Ovary (tissue), 9 donors: ENCODE results near the gene DHRS9. TPM values are rescaled to one million over a fixed set of nuclear protein-coding genes. Genes with fewer than 3 reads are reported as not detected.

Source experiments
- DNase-seq, 5 donors: peaks; one replicate each; pipeline ENCODE4 v3.0.0-alpha.2; 2019 to 2020
- H3K27ac ChIP-seq, 2 donors: fragments of 200-600 bp; one replicate each; pipeline versions ENCODE4 v1.5.1 to v1.8.0; 2019 to 2022
- H3K27me3 ChIP-seq: fragments of 200-600 bp; one replicate; pipeline ENCODE4 v1.8.0; 2022
- H3K36me3 ChIP-seq: fragments of 200-600 bp; sonication (generic); one replicate; pipeline ENCODE4 v1.5.1; 2019
- H3K4me1 ChIP-seq: one replicate; pipeline ENCODE4 v1.8.1; 2013; ENCODE audit warnings: mild to moderate bottlenecking, moderate library complexity; ENCODE audit not compliant: insufficient read depth
- H3K4me3 ChIP-seq: fragments of 200-600 bp; sonication (generic); one replicate; pipeline ENCODE4 v1.5.1; 2017
- H3K9me3 ChIP-seq, 2 donors: fragments of 200-600 bp in 1 of 2; sonication (generic) in 1 of 2; one replicate each; pipeline versions ENCODE4 v1.5.1 to v1.8.1; 2013 to 2019; ENCODE audit warnings: mild to moderate bottlenecking in 1 of 2, moderate library complexity in 1 of 2
- EP300 ChIP-seq: sonication (generic); formaldehyde crosslinking; IDR thresholded peaks from one replicate; pipeline ENCODE4 v1.6.1; 2017; ENCODE audit warnings: antibody characterized with exemption
- POLR2A ChIP-seq: fragments of 450-650 bp; IDR thresholded peaks from one replicate; pipeline ENCODE4 v1.6.1; 2017; ENCODE audit warnings: antibody characterized with exemption, mild to moderate bottlenecking, moderate library complexity
- WGBS, 3 donors: extraction: QIAGEN DNeasy Blood & Tissue Kit in 1 of 3; methylation state at CpG; one replicate each; pipeline versions ENCODE4 v1.1.5 to v1.1.7; 2013 to 2017; 5-methylcytosine and 5-hydroxymethylcytosine counted together
- intact Hi-C, 4 donors: fragments of 100-400 bp; cut with DNase I; formaldehyde crosslinking; loops; one replicate each; pipeline versions ENCODE4 v1.11.0 to v1.15.1; 2022 to 2023
- polyA plus RNA-seq, 2 donors: library from polyadenylated mRNA; stranded (reverse); fragments of 200-250 nt in 1 of 2; fragments of 350-450 nt in 1 of 2; fragmentation: Illumina TruSeq in 1 of 2; extraction: RNeasy Lipid Tissue Mini Kit (QIAGEN cat#74804) in 1 of 2; gene quantifications; one replicate each; pipeline ENCODE4 v1.2.3, GENCODE V29; 2013 to 2014
- total RNA-seq, 7 donors: library from RNA; depleted of rRNA in 2 of 7; stranded (reverse); fragments of >200 nt in 2 of 7; fragmentation: NEBNext Ultra II Directional in 3 of 7; extraction: Animal tissue kit (Norgen Biotek cat#: 25700) in 3 of 7; gene quantifications; one replicate each; pipeline versions ENCODE4 v1.1.0 to v1.2.4, GENCODE V29; 2016 to 2023
- TF ChIP-seq, protein P1 (sequence below), 3 donors: fragments of 450-650 bp in 2 of 3; fragments of 200-600 bp in 1 of 3; IDR thresholded peaks; one replicate each; pipeline versions ENCODE4 v1.5.1 to v1.8.0; 2016 to 2022; ENCODE audit warnings: antibody characterized with exemption in 3 of 3, mild to moderate bottlenecking in 1 of 3
- donor health status: DM: no; HTN: no; CAD: no; lungs with moderate emphysema.
- donor health status: DM: no; HTN: no; CAD: no.
- donor health status: Bipolar disorder and iron deficiency.
- donor health status: DM: yes; HTN: yes; CAD: no.
- donor health status: DM: no; HTN: no; CAD: no.
- donor health status: DM: yes; HTN: yes; CAD: no.

DHRS9 gene
- total and polyA plus RNA-seq, 9 donors = 0.23 to 19.5 (median 0.37) TPM; not detected in 1

DNA sequence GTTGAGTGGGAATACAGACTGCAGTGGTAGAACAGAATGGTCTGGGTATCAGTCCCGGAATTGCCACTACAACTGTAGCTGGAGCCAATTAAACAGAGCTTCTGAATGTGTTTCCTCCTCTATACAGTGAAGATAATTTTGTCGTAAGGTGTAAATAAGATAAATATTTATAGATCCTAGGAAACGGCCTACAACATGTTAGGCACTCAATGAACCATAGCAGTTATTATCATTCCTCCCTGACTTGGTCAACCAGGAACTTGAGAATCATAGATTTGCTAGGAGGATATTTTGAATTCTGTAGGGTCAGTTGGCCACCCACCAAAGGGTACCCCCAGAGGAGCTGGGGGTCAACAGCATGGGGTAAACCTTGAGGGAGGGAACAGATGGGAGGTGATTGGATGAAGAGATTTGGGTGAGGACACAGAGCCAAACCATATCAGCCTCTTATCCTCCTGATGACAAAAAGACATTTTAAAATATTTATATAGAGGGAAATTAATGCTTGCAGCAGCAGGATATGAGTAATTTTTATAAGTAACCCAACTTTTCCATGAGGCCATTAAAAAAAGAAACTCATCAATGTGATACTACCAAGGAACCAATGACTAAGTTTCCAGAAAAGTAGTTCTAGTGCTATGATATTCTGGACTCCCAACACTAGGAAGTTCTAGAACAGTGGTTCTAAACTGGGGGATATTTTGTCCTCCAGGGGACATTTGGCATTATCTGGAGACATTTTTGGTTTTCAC is 4.0 kb downstream of the DHRS9 start:
- Histone ChIP-seq H3K4me1 (no peaks in the 10 kb centered on the region), H3K27me3 (no peaks in the 10 kb centered on the region), H3K4me3 (no peak overlapping the region), H3K9me3 (no peaks in the 10 kb centered on the region), H3K36me3 (no peaks in the 10 kb centered on the region), H3K27ac (no peak overlapping the region)
- TF ChIP-seq, protein P1, sequence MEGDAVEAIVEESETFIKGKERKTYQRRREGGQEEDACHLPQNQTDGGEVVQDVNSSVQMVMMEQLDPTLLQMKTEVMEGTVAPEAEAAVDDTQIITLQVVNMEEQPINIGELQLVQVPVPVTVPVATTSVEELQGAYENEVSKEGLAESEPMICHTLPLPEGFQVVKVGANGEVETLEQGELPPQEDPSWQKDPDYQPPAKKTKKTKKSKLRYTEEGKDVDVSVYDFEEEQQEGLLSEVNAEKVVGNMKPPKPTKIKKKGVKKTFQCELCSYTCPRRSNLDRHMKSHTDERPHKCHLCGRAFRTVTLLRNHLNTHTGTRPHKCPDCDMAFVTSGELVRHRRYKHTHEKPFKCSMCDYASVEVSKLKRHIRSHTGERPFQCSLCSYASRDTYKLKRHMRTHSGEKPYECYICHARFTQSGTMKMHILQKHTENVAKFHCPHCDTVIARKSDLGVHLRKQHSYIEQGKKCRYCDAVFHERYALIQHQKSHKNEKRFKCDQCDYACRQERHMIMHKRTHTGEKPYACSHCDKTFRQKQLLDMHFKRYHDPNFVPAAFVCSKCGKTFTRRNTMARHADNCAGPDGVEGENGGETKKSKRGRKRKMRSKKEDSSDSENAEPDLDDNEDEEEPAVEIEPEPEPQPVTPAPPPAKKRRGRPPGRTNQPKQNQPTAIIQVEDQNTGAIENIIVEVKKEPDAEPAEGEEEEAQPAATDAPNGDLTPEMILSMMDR (IDR thresholded peaks at IDR 0.05) = no peak
- no peak for TF ChIP-seq EP300
- no peak for TF ChIP-seq POLR2A
- DNase-seq = no peak
- WGBS, 3 donors = 68 to 93% (median 89%) methylated on average over 3 of the region's 3 CpGs
- intact Hi-C loops = no loop called here

DNA sequence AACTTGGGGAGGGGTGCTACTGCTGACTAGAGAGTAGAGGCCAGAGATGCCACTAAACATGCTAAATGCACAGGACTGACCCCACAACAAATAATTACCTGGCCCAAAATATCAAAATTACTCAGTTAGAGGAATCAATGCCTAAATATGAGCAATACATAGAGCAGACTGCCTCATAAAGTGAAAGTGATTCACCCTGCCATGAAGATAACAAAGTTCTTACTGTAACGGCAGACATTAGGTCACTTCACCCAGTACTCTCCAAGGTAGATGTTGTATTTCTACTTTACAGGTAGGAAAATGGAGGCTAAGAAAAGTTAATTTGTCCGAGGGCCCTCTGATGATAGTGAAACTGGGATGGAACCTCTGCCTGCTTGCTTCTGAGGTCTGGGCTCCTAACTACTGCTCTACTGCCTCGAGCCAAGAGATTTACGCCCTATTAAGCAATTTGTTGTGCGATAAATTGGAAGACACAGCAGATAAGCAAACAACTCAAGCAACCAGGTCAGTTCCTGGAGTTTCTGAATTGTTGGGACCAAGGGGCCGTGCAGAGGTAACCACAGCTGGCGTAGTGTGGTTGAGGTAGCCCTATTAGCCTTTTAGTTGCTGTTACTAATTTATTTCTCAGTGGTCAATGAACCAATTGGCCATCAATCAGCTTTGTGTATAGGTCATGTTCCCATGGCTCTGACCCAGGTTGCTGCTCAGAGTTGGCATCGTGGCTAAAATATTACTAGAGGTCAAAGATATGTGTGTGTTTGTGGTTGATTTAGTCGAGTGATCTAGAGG is 4.8 kb downstream of the DHRS9 start:
- Histone ChIP-seq H3K36me3 (no peaks in the 10 kb centered on the region), H3K4me1 (no peaks in the 10 kb centered on the region), H3K27ac (no peak overlapping the region), H3K27me3 (no peaks in the 10 kb centered on the region), H3K4me3 (no peak overlapping the region), H3K9me3 (no peaks in the 10 kb centered on the region)
- TF ChIP-seq POLR2A = no peak
- no peak for TF ChIP-seq EP300
- TF ChIP-seq, protein P1 (IDR thresholded peaks at IDR 0.05) = no peak
- no peak for DNase-seq
- 49 to 58% (median 53%) methylated on average over 9 of the region's 9 CpGs for WGBS, 3 donors
- intact Hi-C loops = no loop called here

DNA sequence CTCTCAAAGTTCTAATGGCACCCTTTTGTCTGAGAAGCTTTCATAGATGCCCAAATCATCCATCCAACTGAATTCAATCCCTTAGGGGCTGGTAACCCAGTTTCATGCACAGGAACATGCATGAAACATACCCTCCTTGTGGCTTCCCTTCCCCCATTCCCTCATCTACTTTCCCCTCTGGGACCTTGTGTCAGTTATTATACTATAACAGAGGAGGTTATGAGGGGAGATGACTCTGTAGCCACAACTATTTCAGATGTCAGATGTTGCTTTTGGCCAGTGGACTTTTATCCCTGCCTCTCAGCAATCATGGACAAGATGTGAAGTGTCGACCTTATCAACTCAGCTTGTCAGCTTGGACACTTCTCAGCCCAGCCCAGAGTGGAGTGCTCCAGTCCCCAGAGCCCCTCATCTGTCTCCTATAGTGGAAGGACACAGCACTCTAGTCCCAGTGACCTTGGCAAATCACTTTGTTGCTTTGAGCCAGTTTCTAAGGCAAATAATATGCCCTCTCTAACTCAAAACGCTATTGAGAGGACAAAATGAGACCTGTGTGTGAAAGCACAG is 8.4 kb downstream of the DHRS9 start:
- Histone ChIP-seq H3K27ac (no peak overlapping the region), H3K4me3 (no peak overlapping the region), H3K4me1 (no peaks in the 10 kb centered on the region), H3K9me3 (no peaks in the 10 kb centered on the region), H3K27me3 (no peaks in the 10 kb centered on the region), H3K36me3 (no peaks in the 10 kb centered on the region)
- 18 to 35% (median 25%) methylated on average over 2 of the region's 2 CpGs for WGBS, 3 donors
- intact Hi-C loops = no loop called here
- no peak for TF ChIP-seq POLR2A
- TF ChIP-seq, protein P1 (IDR thresholded peaks at IDR 0.05) = no peak
- DNase-seq = no peak

DNA sequence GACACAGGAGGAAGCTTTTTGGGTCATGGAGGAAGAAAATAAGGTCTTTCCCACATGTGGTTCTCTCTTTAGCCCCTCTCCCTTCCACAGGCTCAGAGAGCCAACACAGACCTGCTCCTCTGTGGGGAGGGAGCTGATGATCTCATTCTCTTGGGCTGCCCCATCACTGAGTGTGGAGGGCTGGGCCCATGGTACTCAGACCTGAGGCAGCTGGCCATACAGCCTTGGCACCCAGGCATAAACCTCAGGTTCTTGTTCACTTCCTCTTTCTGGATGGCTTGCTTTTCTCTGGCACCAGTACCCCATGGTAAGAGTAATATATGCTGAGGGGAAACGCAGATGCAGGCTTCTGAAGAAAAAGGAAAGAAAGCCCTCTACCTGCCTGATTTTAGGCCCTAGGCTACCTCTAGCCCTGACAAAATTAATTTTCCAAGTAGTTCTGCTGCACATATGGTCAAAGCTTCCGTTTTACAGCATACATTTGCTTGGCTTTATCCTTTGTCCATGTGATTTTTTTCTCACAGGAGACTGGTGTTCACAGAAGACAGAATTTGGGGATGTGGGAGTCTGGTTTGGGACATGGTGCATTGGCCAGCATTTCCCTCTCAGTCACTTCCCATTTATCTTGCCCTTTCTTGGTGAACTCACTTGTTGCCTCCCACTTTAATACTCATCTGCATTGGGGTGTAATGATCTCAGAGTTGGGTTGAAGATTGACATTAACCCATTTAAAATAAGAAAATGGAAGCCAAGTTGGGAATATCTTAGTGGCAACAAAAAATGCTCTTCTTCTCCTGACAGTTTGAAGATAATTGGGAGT is 11.1 kb downstream of the DHRS9 start:
- no peaks in the 10 kb centered on the region for H3K4me1 ChIP-seq
- H3K27me3 ChIP-seq = no peaks in the 10 kb centered on the region
- no peaks in the 10 kb centered on the region for H3K9me3 ChIP-seq
- no peaks in the 10 kb centered on the region for H3K36me3 ChIP-seq
- TF ChIP-seq, protein P1 (IDR thresholded peaks at IDR 0.05) = no peak
- TF ChIP-seq EP300 = no peak
- no peak for TF ChIP-seq POLR2A
- no peak overlapping the region for H3K27ac ChIP-seq
- intact Hi-C loops = no loop called here
- H3K4me3 ChIP-seq = no peak overlapping the region
- no peak for DNase-seq
- 76 to 86% (median 82%) methylated on average over 2 of the region's 2 CpGs for WGBS, 3 donors
